GM12891 (cell line): ENCODE results near the gene UGT1A9. TPM values are rescaled to one million over a fixed set of nuclear protein-coding genes. Genes with fewer than 3 reads are reported as not detected.
A peak's percentile ranks its signal among the peaks of the same experiment; 100 is the strongest.
"Not testable (repeated sequence)": the region's sequence is repeated elsewhere in the genome, so short reads cannot be mapped to it uniquely, and the experiment has no call there.

ENCODE experiments used
- DNase-seq: peaks from one replicate; pipeline ENCODE4 v3.0.0; 2011; ENCODE audit warnings: low spot score; ENCODE audit not compliant: insufficient read length
- FAIRE-seq: peaks from 2 replicates; lab custom pipeline; 2011; peaks lifted over from hg19 to GRCh38; lab: Jason Lieb, UNC
- PAX5 ChIP-seq: IDR thresholded peaks from 2 replicates; pipeline ENCODE4 v1.6.1; 2011; ENCODE audit warnings: low read length, moderate library complexity, mild to moderate bottlenecking; ENCODE audit not compliant: insufficient read depth, severe bottlenecking
- POLR2A ChIP-seq: IDR thresholded peaks from 2 replicates; pipeline ENCODE4 v1.6.1; 2011; ENCODE audit warnings: low read depth, low read length, control low read depth
- POLR2AphosphoS5 ChIP-seq: IDR thresholded peaks from 2 replicates; pipeline ENCODE4 v1.6.1; 2011; ENCODE audit warnings: low read depth, low read length, control low read depth
- POU2F2 ChIP-seq: IDR thresholded peaks from 2 replicates; pipeline ENCODE4 v1.6.1; 2011; ENCODE audit warnings: low read depth, mild to moderate bottlenecking, control low read depth, low read length, moderate library complexity
- SPI1 ChIP-seq: IDR thresholded peaks from 2 replicates; pipeline ENCODE4 v1.6.1; 2011; ENCODE audit warnings: low read depth, low read length, control low read depth
- TAF1 ChIP-seq: IDR thresholded peaks from 2 replicates; pipeline ENCODE4 v1.6.1; 2011; ENCODE audit warnings: low read depth, low read length, control low read depth
- polyA plus RNA-seq: library from polyadenylated mRNA; unstranded; fragments of >200 nt; gene quantifications from one replicate; pipeline ENCODE4 v1.2.1, GENCODE V29; 2012; ENCODE audit warnings: low read depth, missing spikeins, inconsistent platforms; ENCODE audit not compliant: missing spikeins

UGT1A9 gene
- not detected for polyA plus RNA-seq

GRCh38 chr2:233671290-233672161, at the start of gene UGT1A9:
Gene UGT1A9 (plus strand): TSS chr2:233671898. CDS start chr2:233671935, 37 bp downstream.
- FAIRE-seq: no peak
- DNase-seq: no peak

DNA sequence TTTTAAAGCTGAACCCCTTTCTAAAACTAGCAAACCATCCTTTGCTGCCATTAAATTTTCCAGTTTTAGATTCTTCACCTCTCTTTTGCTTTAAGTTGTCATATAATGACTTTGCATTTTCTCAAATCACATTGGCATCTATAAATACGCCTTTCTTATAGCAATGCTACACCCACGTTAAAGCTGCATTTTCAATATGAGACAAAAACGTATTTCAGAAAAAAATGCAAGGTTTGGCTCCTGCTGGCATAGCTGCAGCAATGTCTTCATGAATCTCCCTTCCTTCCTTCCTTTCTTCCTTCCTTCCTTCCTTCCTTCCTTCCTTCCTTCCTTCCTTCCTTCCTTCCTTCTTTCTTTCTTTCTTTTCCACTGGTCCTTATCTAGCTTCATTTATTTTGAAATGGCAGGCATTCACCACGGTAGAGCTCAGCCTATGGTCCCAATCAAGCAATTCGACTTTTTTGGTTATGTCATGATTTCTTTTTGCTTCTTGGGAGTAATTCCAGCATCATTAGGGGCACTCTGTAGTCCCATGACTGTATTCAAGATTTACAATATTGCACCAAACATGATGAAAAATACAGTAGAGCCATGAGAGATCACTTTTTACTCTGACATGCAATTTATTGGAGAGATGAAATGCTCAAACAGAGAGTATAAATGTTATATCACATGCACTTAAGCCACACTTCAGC, 44.2 kb upstream of the UGT1A9 start:
- FAIRE-seq: no peak
- no peak for DNase-seq
- TF ChIP-seq POU2F2: no peak
- TF ChIP-seq SPI1: no peak
- TF ChIP-seq PAX5: no peak
- no peak for TF ChIP-seq POLR2AphosphoS5
- TF ChIP-seq TAF1: no peak
- no peak for TF ChIP-seq POLR2A

More at GRCh38 chr2:233671290-233672161, at the start of gene UGT1A9:
- TF ChIP-seq POU2F2 (no peak), POLR2A (no peak), SPI1 (no peak), PAX5 (no peak), TAF1 (no peak), POLR2AphosphoS5 (no peak)

DNA sequence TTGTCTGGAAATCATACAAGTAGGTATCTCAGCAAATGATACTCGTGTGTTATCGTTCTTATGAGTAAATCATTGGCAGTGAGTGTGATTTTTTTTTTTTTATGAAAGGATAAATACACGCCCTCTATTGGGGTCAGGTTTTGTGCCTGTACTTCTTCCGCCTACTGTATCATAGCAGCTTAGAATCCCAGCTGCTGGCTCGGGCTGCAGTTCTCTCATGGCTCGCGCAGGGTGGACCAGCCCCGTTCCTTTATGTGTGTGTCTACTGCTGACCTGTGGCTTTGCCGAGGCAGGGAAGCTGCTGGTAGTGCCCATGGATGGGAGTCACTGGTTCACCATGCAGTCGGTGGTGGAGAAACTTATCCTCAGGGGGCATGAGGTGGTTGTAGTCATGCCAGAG, 35.4 kb upstream of the UGT1A9 start, which contains the start of gene UGT1A10:
Gene UGT1A10 (plus strand): TSS at position 143 of the 400 bp plus-strand sequence. CDS start 75 bp downstream, at position 218.
- FAIRE-seq, DNase-seq: not testable (repeated sequence)

DNA sequence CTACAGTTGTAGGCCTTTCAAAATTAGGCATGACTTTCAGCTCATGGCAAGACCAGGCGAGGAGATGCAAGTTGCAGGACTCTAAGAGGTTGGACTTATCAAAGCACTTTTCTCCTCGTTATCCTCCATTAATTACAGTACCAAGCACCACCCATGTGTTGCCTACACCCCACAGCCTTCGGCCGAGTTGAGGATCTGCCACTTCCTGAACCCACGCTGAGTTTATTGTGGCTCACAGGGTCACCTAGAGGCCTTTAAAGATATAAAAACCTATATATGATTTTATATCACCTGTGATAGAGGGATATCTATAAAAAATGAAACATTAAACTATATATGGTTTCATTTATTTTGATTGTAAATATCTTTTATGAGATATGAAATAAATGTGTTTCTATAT, 32.9 kb upstream of the UGT1A9 start:
- TF ChIP-seq POU2F2: no peak
- TF ChIP-seq POLR2A: no peak
- TF ChIP-seq POLR2AphosphoS5: no peak
- TF ChIP-seq SPI1: no peak
- no peak for TF ChIP-seq PAX5
- TF ChIP-seq TAF1: no peak
- no peak for FAIRE-seq
- no peak for DNase-seq

DNA sequence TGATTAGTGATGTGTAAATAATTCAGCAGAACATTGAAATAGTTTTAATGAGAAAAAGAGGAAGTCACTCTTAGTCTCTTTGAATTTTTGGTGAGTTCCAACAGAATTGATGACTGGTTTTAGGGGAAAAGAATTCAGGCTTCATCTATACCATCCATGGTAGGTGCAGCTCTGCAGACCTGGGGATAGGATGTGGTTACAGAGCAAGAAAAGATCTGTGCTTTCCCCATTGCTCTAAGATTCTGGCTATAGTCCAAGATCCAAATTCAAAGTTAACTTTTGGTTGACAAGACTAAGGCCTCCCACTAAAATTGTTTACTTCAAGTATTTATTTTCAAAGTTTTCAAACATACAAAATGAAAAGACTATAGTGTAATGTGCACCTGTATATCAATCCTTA, 31.8 kb upstream of the UGT1A9 start:
- FAIRE-seq: no peak

GRCh38 chr2:233643128-233643527, 28.6 kb upstream of the UGT1A9 start:
- FAIRE-seq (no peak), DNase-seq (no peak)
- TF ChIP-seq POLR2AphosphoS5 (no peak), POU2F2 (no peak), TAF1 (no peak), PAX5 (no peak), SPI1 (no peak), POLR2A (no peak)

More for the DNA sequence above, 31.8 kb upstream of the UGT1A9 start:
- no peak for TF ChIP-seq POLR2AphosphoS5
- no peak for TF ChIP-seq POU2F2
- TF ChIP-seq POLR2A: no peak
- no peak for TF ChIP-seq PAX5
- TF ChIP-seq SPI1: peak; percentile 21; the same call in 1 of the 2 replicates
- no peak for TF ChIP-seq TAF1
- DNase-seq: no peak

- not testable (repeated sequence) for DNase-seq, FAIRE-seq
Measured at GRCh38 chr2:233646033-233646432, 25.7 kb upstream of the UGT1A9 start.

DNA sequence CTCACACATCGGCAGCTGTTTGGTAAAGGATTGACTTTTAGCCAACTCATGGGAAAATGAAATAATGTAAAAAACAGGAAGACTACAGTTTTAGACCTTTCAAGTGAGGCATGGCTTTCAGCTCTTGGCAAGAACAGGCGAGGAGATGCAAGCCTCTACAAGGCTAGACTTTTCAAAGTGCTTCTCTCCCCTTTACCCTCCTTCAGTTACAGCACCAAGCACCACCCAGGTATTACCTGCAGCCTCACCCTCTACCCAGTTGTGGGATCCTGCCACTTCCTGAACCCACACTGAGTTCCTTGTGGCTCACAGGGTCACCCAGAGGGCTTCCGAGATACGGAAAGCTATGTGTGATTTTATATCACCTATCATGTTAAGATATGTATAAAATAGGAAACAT, 20.7 kb upstream of the UGT1A9 start:
- FAIRE-seq: no peak
- DNase-seq: no peak

GRCh38 chr2:233651430-233651829, 20.3 kb upstream of the UGT1A9 start:
- TF ChIP-seq POLR2A: no peak
- no peak for DNase-seq
- no peak for FAIRE-seq

More for the DNA sequence above, 20.7 kb upstream of the UGT1A9 start:
- TF ChIP-seq SPI1 (no peak), POLR2AphosphoS5 (no peak), TAF1 (no peak), POLR2A (no peak), POU2F2 (no peak), PAX5 (no peak)

GRCh38 chr2:233654501-233654900, 17.2 kb upstream of the UGT1A9 start:
- FAIRE-seq: no peak
- TF ChIP-seq POU2F2: no peak
- no peak for TF ChIP-seq POLR2A
- no peak for TF ChIP-seq TAF1
- TF ChIP-seq SPI1: no peak
- no peak for TF ChIP-seq PAX5
- no peak for TF ChIP-seq POLR2AphosphoS5
- no peak for DNase-seq
